IPS DF 4.7 (cell line): Measurements from ENCODE around the gene PAK4.
"Not testable (repeated sequence)": the region's sequence is repeated elsewhere in the genome, so short reads cannot be mapped to it uniquely, and the experiment has no call there.

Experiments used
- DNase-seq: peaks from one replicate; pipeline ENCODE4 v3.0.0-alpha.2; 2013; ENCODE audit warnings: low spot score; ENCODE audit errors: extremely low read depth

Gene PAK4

DNA sequence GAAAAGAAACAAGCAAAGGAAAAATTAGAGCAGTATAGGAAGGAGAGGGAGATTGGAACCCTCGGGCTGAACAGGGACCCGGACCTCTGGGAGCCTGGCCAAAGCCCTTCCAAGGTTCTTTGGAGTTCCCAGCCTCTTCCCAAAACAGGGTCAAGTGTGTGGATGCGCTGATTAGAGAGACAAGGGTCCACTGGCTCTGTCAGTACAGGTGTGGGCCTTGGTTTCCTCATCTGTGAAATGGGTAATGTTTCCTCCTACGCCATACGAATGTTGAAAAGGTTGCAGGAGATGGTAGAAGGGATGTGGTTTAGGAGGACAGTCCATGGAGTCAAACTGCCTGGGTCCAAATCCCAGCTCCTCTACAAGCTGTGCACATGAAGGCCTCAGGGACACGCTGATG, 80.5 kb downstream of the PAK4 start:
- no peak for DNase-seq

DNA sequence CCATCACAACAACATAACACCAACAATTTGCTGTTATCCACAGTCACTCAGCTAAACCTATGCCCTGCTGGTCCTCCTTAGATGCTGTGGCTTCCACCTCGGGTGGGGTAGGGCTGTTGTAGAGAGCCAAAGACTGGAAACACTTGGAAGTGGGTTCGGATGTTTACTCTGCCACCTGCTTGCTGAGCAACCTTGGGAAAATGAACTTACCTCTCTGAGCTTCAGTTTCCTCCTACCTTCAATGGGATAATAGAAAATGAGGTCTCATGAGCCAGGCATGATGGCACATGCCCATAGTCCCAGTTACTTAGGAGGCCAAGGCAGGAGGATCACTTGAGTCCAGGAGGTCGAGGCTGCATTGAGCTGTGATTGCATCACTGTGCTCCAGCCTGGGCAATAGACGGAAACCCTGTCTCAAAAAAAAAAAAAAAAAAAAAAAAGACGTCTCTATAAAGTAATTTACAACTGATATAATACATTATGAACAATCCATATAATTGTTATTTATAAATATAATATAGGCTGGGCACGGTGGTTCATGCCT, 81.8 kb downstream of the PAK4 start:
- DNase-seq, result no peak

DNA sequence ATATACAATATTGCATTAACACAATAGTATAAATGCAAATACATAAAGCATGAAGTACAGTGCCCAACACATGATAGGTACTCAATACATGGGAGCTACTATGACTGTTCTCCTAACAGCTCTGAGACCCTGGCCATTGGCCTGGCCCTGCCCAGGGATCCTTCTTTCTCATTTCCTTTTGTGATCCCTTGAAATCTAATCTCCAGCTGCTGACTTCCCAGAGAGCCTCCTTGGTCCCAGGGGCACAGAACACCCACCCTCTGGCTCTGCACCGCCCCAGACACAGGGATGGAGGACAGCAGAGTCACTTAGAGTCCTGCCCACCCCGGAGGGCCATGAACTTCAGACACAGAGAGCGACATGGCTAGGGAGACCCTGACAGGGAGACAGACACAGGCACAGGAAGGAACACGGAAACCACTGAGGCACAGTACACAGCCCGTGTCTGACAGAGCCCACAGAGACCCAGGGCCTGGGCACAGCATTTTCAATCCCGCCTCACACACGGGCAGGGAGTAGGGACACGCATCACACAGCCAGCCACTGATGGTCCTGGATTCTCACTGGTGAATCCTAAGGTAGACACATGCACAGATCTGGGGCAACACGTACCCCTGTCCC, 82.7 kb downstream of the PAK4 start:
- DNase-seq, result no peak

DNA sequence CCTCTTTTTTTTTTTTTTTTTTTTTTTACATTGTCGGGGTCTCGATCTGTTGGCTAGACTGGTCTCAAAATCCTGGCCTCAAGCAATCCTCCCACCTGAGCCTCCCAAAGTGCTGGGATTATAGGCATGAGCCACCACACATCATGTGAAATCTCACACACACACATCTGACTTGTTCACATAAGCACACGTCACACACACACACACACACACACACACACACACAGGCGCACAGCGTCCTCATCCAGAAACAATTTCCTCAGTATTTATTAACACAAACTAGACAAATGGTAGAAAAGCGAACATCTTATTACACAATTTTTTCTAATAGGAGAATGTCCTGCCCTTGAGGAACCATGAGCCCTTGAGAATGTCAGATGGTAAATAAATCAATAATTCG, 83.6 kb downstream of the PAK4 start:
- no peak for DNase-seq

DNA sequence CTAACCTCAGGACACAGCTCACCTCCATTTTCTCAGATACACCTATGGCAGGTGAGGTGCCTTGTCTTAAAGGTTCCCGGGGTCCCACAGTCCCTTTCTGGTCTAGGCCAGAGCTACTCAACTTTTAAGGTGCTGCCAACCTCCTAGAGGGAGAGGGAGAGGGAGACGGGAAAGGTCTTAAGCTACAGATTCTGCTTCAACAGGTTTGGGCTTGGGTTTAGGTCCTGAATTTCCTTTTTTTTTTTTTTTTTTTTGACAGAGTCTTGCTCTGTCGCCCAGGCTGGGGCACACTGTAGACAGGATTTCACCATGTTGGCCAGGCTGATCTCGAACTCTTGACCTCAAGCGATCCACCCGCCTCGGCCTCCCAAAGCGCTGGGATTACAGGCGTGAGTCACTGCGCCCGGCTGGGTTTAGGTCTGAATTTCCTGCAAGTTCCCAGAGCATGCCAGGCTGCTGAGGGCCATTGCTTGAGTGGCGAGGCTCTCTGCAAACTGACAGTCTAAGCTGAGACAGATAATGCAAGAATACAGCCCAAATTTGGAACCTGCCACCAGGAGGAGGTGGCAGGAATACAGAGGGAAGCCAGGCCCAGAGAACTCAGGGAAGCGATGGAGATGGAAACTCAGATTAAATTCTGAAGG, 86.3 kb downstream of the PAK4 start:
- DNase-seq, result no peak

DNA sequence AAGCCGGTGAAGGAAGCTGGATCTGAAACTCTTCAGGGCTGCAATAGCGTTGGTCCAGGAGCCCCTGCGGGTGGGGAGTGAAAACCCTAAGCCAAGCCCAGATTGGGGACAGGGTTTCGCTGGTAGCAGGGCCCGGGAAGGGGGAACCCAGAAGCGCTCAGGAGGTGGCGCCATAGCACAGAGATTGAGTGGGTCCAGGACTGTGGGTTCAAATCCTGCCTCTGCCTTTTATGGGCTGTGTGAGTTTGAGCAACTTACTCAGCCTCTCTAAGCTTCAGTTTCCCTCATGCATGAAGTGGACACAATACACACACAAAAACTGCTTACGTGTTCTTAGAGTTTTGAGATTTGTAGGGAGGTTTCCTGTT, 86.8 kb downstream of the PAK4 start:
- DNase-seq, result peak; percentile 38

DNA sequence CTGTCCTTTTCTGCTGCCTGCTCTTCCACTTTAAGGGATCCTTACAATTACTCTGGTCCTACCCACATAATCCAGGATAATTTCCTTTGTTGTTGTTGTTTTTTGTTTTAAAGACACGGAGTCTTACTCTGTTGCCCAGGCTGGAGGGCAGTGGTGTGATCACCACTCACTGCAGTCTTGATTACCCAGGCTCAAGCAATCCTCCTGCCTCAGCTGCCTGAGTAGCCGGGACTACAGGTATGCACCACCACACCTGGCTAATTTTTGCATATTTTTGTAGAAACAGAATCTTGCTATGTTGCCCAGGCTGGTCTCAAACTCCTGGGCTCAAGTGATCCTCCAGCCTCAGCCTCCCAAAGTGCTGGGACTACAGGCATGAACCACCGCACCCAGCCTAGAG, 89.7 kb downstream of the PAK4 start:
- DNase-seq, result not testable (repeated sequence)

DNA sequence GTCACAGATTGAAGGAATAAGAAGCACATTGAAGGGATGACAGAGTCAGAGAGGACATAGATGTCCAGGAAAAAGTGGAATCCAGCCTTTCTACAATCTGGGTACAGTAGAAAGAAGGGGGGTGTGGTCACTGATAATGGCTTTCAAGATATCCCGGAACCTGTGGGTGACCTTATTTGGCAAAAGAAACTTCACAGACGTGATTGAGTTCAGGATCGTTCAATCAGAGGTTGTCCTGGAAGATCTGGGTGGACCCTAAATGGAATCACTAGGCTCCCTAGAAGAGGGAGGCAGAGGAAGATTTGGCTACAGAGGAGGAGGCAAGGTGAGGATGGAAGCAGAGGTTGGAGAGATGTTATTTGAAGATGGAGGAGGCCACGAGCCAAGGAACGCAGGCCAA, 91.5 kb downstream of the PAK4 start:
- DNase-seq, result no peak

DNA sequence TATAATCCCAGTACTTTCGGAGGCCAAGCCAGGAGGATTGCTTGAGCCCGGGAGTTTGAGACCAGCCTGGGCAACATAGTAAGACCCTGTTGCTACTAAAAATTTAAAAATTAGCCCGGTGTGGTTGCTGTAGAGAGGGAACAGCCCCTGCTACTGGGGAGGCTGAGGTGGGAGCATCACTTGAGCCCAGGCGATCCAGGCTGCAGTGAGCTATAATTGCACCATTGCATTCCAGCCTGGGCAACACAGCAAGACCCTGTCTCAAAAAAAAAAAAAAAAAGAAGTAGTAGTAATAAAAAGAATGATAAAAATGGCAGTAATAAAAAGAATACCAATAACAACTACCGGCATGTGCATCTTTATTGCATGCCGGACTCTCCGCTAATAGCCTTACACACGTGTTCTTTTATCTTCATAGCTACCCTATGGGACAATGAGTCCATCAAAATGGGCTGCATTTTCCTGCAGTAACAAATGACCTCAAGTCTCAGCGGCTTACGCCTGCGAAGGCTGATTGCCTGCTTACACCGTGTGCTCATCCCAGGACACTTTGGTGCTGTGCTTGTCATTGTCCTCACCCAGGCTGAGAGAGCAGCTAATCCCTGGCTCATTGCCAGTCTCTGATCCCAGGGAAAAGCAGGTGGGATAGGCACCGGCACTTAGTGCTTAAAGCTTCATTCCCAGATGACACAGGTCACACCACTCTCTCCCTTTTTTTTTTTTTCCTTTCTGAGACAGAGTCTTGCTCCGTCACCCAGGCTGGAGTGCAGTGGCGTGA, 92.8 kb downstream of the PAK4 start:
- no peak for DNase-seq

DNA sequence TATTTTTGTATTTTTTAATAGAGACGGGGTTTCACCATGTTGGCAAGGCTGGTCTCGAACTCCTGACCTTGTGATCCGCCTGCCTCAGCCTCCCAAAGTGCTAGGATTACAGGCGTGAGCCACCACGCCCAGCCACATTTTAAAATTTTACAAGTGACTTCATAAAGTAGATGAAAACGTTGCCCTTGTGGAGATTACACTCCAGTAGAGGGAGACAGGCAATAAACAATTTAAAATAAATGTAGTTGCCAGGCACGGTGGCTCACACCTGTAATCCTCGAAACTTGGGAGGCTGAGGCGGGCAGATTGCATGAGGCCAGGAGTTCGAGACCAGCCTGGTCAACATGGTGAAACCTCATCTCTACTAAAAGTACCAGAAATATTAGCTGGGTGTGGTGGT, 93.5 kb downstream of the PAK4 start:
- DNase-seq, result not testable (repeated sequence)

DNA sequence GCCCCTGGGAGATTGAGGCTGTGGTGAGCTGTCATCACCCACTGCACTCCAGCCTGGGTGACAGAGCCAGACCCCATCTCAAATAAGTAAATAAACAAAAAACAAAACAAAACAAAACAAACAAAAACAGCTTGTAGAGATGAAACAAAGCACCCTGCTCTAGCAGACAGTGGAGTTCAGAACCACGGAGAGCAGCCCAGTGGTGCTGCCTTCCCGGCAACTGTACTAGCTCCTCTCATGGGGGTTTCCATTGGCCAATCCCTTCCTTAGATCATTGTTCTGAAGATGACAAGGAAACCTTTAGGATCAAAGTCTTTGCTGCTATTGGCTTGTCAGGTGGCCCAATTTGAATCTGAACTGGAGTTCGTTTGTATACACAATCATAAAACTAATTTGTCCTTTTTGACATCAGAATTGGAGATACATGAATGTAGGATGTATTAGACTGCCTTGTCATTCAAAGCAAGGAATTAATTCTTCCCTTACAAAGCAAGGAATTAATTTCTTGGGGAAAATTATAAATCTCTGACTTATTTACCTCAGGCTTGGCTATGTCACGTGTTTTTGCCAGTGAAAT, 98.2 kb downstream of the PAK4 start:
- no peak for DNase-seq

DNA sequence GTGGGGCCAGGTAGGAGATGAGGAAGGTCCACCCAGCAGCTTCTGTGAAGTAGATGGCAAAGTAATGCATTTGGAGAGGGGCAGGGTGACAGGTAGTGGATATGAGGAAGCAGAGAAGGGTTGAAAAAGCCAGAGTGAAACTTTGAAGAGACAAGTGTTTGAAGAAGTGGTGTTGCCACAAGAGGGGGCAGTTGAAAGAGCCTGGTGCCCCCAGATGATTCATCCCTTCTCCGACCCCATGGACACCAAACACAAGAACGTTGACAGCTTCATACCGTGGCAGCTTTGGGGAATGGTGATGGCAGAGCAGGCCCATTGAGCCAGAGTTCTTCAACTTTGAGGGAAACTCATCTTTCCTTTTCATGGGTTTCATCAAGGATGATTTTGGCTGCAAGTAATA, 99.3 kb downstream of the PAK4 start:
- no peak for DNase-seq
